H9 (cell line): ENCODE data around the gene GUCA1C. TPM values are rescaled to one million over a fixed set of nuclear protein-coding genes. Genes with fewer than 3 reads are reported as not detected.

ENCODE experiments used
- DNase-seq: peaks from one replicate; pipeline ENCODE4 v3.0.0-alpha.2; 2017
- H2AFZ ChIP-seq: one replicate; pipeline ENCODE4 v1.6.1; 2013; ENCODE audit warnings: mild to moderate bottlenecking, low read length, control low read depth, moderate library complexity
- H2AK5ac ChIP-seq: 2 replicates; pipeline ENCODE4 v1.6.1; 2013; ENCODE audit warnings: low read length, control low read depth, mixed read lengths; ENCODE audit not compliant: insufficient read length
- H2BK120ac ChIP-seq: one replicate; pipeline ENCODE4 v1.6.1; 2013; ENCODE audit warnings: low read depth, mild to moderate bottlenecking, low read length, control low read depth, inconsistent platforms; ENCODE audit not compliant: poor library complexity, severe bottlenecking
- H2BK12ac ChIP-seq: 2 replicates; pipeline ENCODE4 v1.6.1; 2013; ENCODE audit warnings: low read length, control low read depth, mixed read lengths, low read depth; ENCODE audit not compliant: insufficient read length
- H2BK15ac ChIP-seq: 2 replicates; pipeline ENCODE4 v1.6.1; 2013; ENCODE audit warnings: low read depth, low read length, control low read depth
- H2BK20ac ChIP-seq: one replicate; pipeline ENCODE4 v1.6.1; 2013; ENCODE audit warnings: low read depth, mild to moderate bottlenecking, low read length, control low read depth, inconsistent platforms; ENCODE audit not compliant: poor library complexity, severe bottlenecking
- H2BK5ac ChIP-seq: 2 replicates; pipeline ENCODE4 v1.6.1; 2013; ENCODE audit warnings: low read length, control low read depth, mixed read lengths; ENCODE audit not compliant: insufficient read length
- H3K14ac ChIP-seq: 2 replicates; pipeline ENCODE4 v1.6.1; 2013; ENCODE audit warnings: low read length, control low read depth; ENCODE audit not compliant: insufficient read depth
- H3K18ac ChIP-seq: 2 replicates; pipeline ENCODE4 v1.6.1; 2013; ENCODE audit warnings: low read depth, mild to moderate bottlenecking, mixed read lengths, low read length, control low read depth; ENCODE audit not compliant: insufficient read length
- H3K23ac ChIP-seq: 2 replicates; pipeline ENCODE4 v1.6.1; 2013; ENCODE audit warnings: low read length, control low read depth, mixed read lengths, low read depth; ENCODE audit not compliant: insufficient read length
- H3K23me2 ChIP-seq: 2 replicates; pipeline ENCODE4 v1.6.1; 2013; ENCODE audit warnings: low read depth, mild to moderate bottlenecking, mixed read lengths, low read length, control low read depth; ENCODE audit not compliant: insufficient read length, poor library complexity, severe bottlenecking
- H3K27ac ChIP-seq: 2 replicates; pipeline ENCODE4 v1.5.1; 2013; ENCODE audit warnings: low read length, control low read depth, mixed read lengths, low read depth; ENCODE audit not compliant: insufficient read length
- H3K27me3 ChIP-seq: 2 replicates; pipeline ENCODE4 v1.6.1; 2013; ENCODE audit warnings: low read length, control low read depth, inconsistent platforms; ENCODE audit not compliant: insufficient read depth
- H3K4ac ChIP-seq: 2 replicates; pipeline ENCODE4 v1.6.1; 2013; ENCODE audit warnings: low read depth, mild to moderate bottlenecking, control low read depth, inconsistent platforms, low read length, moderate library complexity
- H3K4me1 ChIP-seq: 2 replicates; pipeline ENCODE4 v1.6.1; 2013; ENCODE audit warnings: low read length, control low read depth, inconsistent platforms; ENCODE audit not compliant: insufficient read depth
- H3K4me2 ChIP-seq: 2 replicates; pipeline ENCODE4 v1.6.1; 2013; ENCODE audit warnings: low read length, control low read depth, mixed read lengths; ENCODE audit not compliant: insufficient read length, insufficient read depth
- H3K56ac ChIP-seq: 2 replicates; pipeline ENCODE4 v1.6.1; 2013; ENCODE audit warnings: low read depth, mild to moderate bottlenecking, mixed read lengths, low read length, control low read depth; ENCODE audit not compliant: insufficient read length
- H3K79me1 ChIP-seq: 2 replicates; pipeline ENCODE4 v1.6.1; 2013; ENCODE audit warnings: low read depth, mild to moderate bottlenecking, moderate library complexity, low read length, control low read depth, inconsistent platforms; ENCODE audit not compliant: insufficient read depth, poor library complexity, severe bottlenecking
- H3K79me2 ChIP-seq: 2 replicates; pipeline ENCODE4 v1.6.1; 2013; ENCODE audit warnings: low read length, control low read depth, inconsistent platforms; ENCODE audit not compliant: insufficient read depth
- H3K9ac ChIP-seq: 2 replicates; pipeline ENCODE4 v1.6.1; 2013; ENCODE audit warnings: low read length, control low read depth, mixed read lengths; ENCODE audit not compliant: insufficient read length; ENCODE audit errors: extremely low read depth
- H3K9me3 ChIP-seq: one replicate; pipeline ENCODE4 v1.6.1; 2013; ENCODE audit warnings: low read depth, low read length, inconsistent platforms; ENCODE audit not compliant: control insufficient read depth
- H3T11ph ChIP-seq: one replicate; pipeline ENCODE4 v1.6.1; 2013; ENCODE audit warnings: mild to moderate bottlenecking, low read length, control low read depth, inconsistent platforms
- H4K20me1 ChIP-seq: one replicate; pipeline ENCODE4 v1.6.1; 2013; ENCODE audit not compliant: control insufficient read depth, insufficient read length, insufficient read depth
- H4K5ac ChIP-seq: 2 replicates; pipeline ENCODE4 v1.6.1; 2013; ENCODE audit warnings: low read depth, mild to moderate bottlenecking, mixed read lengths, low read length, control low read depth; ENCODE audit not compliant: insufficient read length
- H4K8ac ChIP-seq: replicated peaks from 2 replicates; pipeline ENCODE4 v1.6.1; 2013; ENCODE audit warnings: low read length, control low read depth, mixed read lengths, low read depth; ENCODE audit not compliant: insufficient read length
- H4K91ac ChIP-seq: 2 replicates; pipeline ENCODE4 v1.6.1; 2013; ENCODE audit warnings: low read depth, mild to moderate bottlenecking, moderate library complexity, mixed read lengths, low read length, control low read depth; ENCODE audit not compliant: insufficient read length
- H3K27ac Mint-ChIP-seq, 3 experiments: 2 replicates in 2 of 3; 3 replicates in 1 of 3; pipeline ENCODE4 v1.8.0; 2020 to 2021; ENCODE audit warnings: mixed read lengths in 3 of 3, mild to moderate bottlenecking in 1 of 3, moderate library complexity in 1 of 3
- H3K27me3 Mint-ChIP-seq: 2 replicates; pipeline ENCODE4 v1.8.0; 2021; ENCODE audit warnings: low read depth, mild to moderate bottlenecking, moderate library complexity, mixed read lengths
- H3K36me3 Mint-ChIP-seq, 3 experiments: 2 replicates in 2 of 3; 3 replicates in 1 of 3; pipeline ENCODE4 v1.8.0; 2020 to 2021; ENCODE audit warnings: low read depth in 3 of 3, mixed read lengths in 3 of 3; ENCODE audit not compliant: insufficient read depth in 1 of 3
- H3K4me1 Mint-ChIP-seq, 2 experiments: 2 replicates each; pipeline ENCODE4 v1.8.0; 2020; ENCODE audit warnings: mixed read lengths in 2 of 2
- H3K4me3 Mint-ChIP-seq, 2 experiments: 2 replicates in 1 of 2; 3 replicates in 1 of 2; pipeline ENCODE4 v1.8.0; 2020 to 2021; ENCODE audit warnings: mild to moderate bottlenecking in 2 of 2, mixed read lengths in 2 of 2, moderate library complexity in 1 of 2
- H3K9me3 Mint-ChIP-seq, 2 experiments: 2 replicates in 1 of 2; 3 replicates in 1 of 2; pipeline ENCODE4 v1.8.0; 2020; ENCODE audit warnings: mild to moderate bottlenecking in 2 of 2, mixed read lengths in 2 of 2, moderate library complexity in 1 of 2
- CTCF ChIP-seq: fragments of 200-600 bp; sonication (generic); conservative IDR thresholded peaks from 3 replicates; pipeline ENCODE4 v1.8.0; 2021; ENCODE audit warnings: antibody characterized with exemption, mild to moderate bottlenecking
- WGBS: extraction: QIAGEN DNeasy Blood & Tissue Kit; methylation state at CpG from one replicate; pipeline ENCODE4 v1.1.7; 2013; ENCODE audit warnings: missing lambda C conversion rate, low lambda C conversion rate, mixed read lengths; ENCODE audit not compliant: insufficient read length; ENCODE audit errors: extremely low coverage; 5-methylcytosine and 5-hydroxymethylcytosine counted together
- total RNA-seq: library from RNA; stranded (reverse); gene quantifications from 2 replicates; pipeline ENCODE4 v1.2.1, GENCODE V29; 2021

Gene GUCA1C
- total RNA-seq, 1 experiment from 2014 or later, result not detected

GRCh38 chr3:108940568-108941263 is 13.0 kb downstream of the GUCA1C start:
- Histone ChIP-seq H4K20me1 (no peaks in the 10 kb centered on the region), H3K4ac (no peak overlapping the region), H3K23me2 (no peaks in the 10 kb centered on the region), H2BK20ac (no peak overlapping the region), H3K9ac (no peak overlapping the region), H3K14ac (no peak overlapping the region), H4K91ac (no peak overlapping the region), H3K4me2 (no peak overlapping the region), H2BK5ac (no peak overlapping the region), H2BK12ac (no peak overlapping the region), H3T11ph (no peak overlapping the region), H2BK120ac (no peak overlapping the region), H3K79me2 (no peaks in the 10 kb centered on the region), H3K27me3 (no peaks in the 10 kb centered on the region), H3K27ac (no peak overlapping the region), H3K9me3 (no peaks in the 10 kb centered on the region), H2AK5ac (no peak overlapping the region), H3K23ac (no peak overlapping the region), H4K5ac (no peak overlapping the region), H3K79me1 (no peaks in the 10 kb centered on the region), H3K18ac (no peak overlapping the region), H2BK15ac (no peak overlapping the region), H2AFZ (no peak overlapping the region), H3K56ac (no peak overlapping the region), H4K8ac (no peak overlapping the region), H3K4me1 (no peaks in the 10 kb centered on the region)
- no peaks in the 10 kb centered on the region for H3K36me3 Mint-ChIP-seq
- H3K4me1 Mint-ChIP-seq, result no peaks in the 10 kb centered on the region
- DNase-seq, result no peak
- no peak overlapping the region for H3K4me3 Mint-ChIP-seq
- no CpG with 5 or more reads among the region's 5 CpGs for WGBS
- H3K27me3 Mint-ChIP-seq, result no peaks in the 10 kb centered on the region
- no peaks in the 10 kb centered on the region for H3K9me3 Mint-ChIP-seq
- no peak for TF ChIP-seq CTCF
- H3K27ac Mint-ChIP-seq, result no peak overlapping the region
